Stimulated activated CD4-positive, alpha-beta T cell treated with anti-CD3 and anti-CD28 coated beads, TNF-alpha, amount 100 ng/mL, for 4 hours (primary cell): ENCODE results near the gene QRFP.

Source experiments
- DNase-seq, 3 experiments: peaks; one replicate each; pipeline ENCODE4 v3.0.0-alpha.2; 2020; ENCODE audit warnings: low read depth in 3 of 3

Gene QRFP

DNA sequence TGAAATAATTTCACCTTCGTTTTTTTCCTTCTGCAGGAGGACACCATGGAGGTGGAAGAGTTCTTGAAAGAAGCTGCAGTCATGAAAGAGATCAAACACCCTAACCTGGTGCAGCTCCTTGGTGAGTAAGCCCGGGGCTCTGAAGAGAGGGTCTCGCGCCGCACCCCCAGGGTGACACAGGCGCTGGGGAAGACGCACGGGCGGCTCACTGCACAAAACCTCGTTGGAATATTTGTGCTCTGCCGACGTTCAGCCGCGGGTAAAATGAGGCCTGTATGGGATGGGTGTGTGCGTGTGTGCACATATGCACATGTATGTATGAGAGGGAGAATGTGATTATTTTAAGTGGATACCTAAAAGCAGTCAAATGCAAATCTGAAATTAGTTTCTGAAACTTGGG is 24.5 kb downstream of the QRFP start:
- no peak for DNase-seq

DNA sequence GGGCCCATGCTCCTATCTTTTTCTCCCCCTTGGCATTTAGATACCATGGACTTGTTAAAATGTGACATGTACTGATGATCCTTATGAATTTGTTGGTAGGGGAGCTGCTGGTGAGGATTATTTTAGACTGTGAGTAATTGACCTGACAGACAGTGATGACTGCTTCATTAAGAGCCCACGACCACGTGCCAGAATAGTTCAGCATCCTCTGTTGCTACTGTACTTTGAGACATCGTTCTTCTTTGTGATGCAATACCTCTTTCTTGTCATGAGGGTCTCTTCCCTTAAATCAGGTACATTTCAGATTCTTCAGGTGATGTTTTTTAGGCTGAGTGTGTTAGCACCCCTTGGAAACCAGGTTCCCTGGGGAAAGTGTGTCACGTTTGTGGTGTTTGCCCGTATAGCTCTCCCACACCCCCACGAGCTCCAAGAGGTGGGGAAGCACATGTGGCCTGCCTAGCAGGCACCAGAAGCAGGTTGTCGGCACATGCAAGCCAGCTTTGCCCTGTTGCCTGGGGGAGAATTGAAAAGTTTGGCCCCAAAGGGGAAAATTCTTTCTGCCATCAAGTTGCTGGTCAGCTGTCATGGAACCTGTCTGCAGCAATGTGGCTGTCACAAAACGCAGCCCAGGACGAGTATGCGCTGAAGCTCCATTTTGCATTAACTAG is 25.1 kb downstream of the QRFP start:
- DNase-seq: no peak

DNA sequence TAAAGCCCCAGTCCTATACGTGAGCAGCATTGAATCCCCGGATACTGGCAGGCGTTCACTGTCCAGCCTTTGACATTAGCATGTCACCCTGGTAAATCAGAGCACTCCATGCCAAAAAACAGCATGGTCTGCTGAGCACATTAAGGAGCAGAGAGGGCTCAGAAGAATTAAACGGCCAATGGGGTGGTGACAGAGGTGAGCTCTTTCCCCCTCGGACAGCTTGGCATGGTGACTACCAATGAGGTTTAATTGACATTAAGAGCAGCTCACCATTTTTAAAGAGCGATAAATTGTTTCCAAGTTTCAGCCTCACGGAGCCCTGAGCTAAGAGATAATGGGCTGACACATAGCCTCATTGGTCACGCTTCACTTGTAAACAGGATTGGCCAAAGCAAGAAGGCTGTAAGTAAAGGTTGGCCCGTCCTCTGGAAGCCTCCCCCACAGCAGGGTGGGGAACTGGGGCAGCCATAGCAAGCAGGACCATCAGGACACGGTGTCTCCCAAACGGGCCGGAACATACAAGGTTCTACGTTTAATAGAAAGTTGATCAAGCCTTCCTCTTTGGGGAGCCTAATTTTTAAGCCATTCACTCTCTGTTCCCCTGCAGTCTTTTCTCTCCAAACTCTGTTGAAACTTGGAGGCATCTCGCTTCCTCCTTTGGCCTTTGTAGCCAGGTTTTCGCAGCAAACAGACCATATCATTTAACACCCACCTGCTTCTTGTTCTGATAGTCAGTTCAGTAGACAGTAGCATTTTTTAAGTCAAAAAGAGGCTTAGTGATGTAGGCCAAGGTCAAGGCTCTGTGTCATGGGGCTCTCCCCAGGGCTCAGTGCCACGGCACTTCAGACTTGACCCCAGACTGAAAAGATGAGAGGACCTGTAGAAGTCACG is 25.9 kb downstream of the QRFP start:
- no peak for DNase-seq

DNA sequence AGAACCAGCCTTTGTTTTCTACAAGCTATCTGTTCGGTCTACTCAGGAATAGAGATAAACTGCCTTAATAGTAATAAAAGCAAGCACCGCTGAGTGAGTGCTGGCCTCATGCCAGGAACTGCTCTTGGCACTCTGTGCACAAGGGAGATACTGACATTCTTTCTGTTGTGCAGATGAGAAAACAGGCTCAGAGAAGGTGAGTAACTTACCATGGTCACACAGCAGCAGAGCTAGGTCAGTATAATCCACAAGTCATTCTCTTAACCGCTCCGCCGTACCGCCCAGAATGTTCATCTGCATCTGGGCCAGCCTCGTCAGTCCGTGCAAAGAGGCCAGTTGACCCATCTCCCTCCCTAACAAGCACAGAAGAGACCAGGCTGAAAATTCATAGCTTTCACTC is 27.4 kb downstream of the QRFP start:
- DNase-seq: no peak

DNA sequence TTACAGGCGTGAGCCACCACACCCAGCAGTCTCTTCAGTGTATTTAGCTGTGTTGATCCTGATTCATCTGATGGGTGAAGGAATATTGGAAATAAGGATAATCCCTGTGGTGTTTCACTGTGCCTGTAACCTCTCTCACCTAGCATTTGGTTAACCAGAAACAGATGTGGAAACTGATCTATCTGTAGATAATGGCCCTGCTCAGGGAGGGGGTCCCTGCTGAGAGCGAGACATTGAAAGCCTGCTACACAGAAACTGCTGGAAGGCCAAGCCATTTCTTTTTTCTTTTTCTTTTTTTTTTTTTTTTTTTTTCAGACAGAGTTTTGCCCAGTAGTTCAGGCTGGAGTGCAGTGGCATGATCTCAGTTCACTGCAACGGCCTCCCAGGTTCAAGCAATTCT is 28.4 kb downstream of the QRFP start:
- no peak for DNase-seq

DNA sequence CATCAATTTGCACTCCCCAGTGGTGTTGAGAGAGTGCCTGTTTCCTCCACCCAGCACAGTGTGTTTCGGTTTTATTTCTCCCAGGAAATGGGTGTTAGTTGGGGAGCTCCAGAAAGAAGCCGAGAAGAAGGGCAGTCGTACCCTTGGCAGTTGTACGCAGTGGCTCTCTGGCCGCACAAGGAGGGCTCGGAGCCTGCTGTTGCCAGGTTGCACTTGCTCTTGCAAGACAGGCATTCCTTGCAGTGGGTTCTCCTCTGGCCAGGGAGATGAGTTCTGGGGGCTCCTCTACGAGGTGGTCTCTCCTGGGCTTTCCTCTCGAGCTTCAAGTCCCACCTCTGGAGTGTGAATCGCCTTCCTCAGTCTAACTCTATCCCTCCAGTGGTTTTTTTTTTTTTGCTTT is 29.1 kb downstream of the QRFP start:
- DNase-seq: no peak

DNA sequence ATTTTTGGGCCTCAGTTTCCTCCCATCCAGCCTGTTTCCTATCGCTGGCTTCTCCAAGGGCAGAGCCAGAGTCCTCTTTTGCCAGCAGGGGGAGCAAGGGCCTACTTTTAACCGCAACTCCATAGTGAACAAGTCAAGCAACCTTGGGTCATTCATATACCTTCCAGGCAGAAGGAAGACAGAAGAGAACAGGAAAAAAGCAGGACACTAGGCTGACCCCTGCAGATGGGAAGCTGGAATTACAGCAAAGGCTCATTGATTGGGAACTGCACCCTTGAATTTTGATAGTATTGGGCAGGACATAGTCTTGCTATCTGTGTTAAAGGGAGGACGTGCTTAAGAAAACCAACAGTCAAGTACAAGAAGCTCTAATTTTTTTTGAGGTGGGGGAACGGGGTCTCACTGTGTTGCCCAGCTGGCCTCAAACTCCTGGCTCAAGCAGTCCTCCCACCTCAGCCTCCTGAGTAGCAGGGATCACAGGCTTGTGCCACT is 30.1 kb downstream of the QRFP start:
- DNase-seq: peak; percentile 17 to 26 (median 21)

DNA sequence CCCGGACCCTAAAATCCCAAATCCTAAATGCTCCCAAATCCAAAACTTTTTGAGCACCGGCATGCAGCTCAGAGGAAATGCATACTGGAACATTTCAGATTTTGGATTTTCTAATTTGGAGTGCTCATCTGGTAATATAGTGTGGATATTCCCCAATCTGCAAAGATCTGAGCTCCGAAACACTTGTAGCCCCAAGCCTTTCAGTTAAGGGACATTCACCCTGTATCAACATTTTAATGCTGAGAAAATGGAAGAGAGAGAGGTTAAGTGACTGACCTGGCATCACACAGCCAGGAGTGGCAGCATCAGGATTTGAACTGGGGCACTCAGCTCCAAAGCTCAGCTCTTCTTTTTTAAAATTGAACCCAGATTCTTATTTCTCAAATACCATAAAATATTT is 30.7 kb downstream of the QRFP start:
- no peak for DNase-seq

DNA sequence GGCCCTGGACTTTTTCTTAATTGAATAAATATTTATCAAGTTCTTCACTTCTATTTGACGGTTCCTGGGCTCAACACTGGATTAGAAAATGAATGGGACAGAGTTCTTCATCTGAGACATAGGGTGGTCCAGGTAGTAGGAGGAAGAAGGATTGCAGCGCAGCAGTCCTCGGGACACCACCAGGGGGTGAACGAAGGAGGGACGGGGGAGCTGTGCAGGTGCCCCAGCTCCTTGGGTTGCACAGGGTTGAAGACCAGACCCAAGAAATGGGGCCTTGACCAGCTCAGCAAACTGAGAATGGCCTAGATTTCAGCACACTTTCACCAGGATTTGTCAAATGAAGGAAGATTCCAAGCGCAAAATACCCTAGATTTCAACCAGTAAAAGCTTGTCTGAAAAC is 32.1 kb downstream of the QRFP start:
- DNase-seq: no peak

DNA sequence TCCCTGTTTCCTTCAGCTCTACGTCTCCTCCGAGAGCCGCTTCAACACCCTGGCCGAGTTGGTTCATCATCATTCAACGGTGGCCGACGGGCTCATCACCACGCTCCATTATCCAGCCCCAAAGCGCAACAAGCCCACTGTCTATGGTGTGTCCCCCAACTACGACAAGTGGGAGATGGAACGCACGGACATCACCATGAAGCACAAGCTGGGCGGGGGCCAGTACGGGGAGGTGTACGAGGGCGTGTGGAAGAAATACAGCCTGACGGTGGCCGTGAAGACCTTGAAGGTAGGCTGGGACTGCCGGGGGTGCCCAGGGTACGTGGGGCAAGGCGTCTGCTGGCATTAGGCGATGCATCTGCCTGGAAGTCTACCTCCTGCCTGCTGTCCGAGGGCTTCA is 33.9 kb downstream of the QRFP start:
- no peak for DNase-seq

DNA sequence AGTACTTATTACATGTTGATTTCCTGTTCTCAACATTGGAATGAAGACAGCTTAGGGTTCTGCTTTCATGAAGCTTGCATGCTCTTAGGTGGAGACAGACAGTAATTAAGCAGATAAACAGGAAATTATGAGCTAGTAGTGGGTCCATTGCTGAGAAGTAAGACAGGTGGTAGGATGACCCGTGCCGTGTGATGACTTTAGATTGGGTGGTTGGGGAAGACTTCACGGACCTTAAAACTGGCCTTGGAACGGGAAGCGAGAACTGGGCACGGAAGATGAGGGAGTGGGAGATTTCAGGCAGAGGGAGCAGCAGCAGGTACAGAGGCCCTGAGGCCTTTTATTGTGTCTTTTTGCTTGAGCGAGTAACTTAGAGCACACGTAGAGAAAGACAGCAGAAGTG is 34.4 kb downstream of the QRFP start:
- DNase-seq: no peak

DNA sequence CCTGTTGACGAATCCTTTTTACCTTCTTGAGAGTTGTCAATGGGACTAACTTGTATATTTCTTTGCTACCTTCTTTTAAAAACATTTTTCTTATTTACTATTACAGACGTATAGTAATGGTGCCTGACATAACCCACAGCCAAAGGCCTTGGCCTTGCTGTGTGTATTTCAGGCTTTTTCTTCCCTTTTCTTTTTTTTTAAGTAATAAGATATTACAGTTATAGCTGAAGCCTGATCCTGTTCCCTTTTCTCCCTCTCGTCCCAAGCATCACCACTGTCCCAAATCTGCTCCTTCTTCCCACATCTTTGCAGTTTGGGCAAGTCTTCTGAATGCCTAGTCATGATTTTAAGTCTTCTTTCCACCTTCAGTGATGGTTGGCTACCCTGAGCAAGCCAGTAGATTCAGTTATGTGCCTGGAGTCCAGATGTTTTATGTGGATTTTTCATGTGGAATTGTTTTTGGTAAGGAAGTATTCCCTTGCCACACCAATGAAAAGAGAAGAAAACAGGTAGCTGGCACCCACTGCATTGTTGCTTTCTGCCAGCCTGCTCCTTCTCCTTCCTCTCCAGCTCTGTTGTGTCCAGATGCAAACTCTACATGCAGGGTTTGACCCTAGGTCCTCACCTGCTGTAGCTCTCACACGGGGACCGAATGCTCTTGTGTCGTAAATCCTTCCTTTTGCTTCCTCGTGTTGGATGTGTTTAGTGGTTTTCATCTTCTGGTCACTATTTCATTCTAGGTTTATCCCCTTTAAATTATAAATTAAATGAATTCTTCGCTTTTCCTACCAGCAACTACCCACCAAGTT is 35.0 kb downstream of the QRFP start:
- no peak for DNase-seq

DNA sequence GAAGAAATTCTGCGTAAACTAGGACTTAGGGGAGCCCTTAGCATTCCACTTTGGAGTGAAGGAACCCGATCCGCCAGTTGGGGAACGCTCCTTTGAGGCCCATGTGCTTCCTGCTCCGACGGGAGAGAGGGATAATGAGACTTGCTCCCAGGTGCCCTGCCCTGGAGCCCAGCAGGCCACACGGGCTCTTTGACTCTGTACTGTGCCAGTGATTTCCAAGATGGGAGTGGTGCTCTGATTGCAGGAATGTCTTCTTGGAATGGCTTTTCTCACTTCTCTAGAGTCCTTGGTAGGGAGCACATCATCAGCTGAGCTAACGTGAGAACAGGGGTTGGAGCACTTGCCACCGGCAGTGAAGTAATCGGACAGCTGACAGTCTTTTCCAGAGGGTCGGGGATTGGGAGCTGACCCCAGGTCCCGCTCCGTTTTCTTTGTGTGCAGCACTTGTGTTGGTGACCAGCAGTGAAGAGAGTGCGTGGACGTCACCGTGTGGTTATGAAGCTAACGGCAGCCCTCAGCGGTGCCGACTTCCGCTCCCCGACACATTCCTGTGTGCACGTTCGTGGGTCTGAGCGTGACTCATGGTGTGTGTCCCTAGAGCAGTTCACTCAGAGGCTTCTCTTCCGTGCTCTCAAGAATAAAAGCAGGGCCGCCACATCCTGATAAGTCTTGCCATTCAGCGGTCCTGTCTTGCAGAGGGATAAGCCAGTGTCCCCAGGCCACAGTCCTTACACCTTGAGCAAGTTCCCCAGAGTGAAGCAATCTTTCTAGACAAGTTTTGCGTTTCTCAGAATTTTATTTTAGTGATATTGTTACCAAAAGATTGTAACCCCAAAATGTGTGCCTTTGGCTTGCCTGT is 35.9 kb downstream of the QRFP start:
- DNase-seq: no peak

DNA sequence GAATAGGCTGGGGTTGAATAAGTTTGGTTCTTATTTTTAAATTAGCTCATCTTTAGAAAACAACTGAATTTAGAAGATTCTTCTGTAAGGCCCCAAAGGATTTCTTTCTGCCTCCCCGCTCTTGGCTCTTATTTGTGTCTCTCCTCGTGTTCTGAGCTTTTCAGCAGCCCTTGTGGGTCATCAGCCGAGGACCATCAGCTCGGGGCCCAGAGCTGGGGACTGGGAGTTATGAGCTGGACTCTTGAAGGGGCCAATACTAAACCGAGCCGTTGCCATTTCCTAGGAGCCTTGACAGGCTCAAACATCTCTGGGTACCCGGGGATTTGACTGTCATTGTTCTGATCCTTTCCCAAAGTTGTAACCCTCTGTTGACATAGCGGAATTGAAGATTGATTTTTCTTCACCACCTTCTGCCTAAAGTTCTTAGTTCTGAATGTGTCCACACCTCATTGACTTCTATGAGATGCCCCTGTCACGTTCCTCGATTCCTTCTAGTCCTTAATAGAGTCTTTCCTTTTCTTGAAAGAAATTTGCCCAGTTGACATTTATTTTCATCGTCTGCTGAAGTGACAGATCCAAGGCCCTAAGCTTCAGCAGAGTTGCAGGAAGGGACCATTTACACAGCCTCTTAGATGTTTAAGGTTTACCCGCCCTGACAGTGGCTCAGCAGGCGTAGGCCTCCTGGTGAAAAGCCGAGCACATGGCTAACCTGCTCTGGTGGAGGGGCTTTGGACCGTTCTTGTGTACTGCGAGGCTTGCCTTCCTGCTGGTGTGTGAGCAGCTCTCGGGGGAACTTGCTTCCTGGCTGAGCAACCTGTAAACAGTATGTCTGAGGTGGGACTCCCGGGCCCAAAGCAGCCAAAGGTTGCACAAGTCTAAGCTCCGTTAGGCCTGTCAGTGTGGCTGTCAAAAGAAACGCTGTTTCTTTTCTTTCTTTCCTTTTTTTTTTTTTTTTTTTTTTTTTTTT is 37.6 kb downstream of the QRFP start:
- no peak for DNase-seq

DNA sequence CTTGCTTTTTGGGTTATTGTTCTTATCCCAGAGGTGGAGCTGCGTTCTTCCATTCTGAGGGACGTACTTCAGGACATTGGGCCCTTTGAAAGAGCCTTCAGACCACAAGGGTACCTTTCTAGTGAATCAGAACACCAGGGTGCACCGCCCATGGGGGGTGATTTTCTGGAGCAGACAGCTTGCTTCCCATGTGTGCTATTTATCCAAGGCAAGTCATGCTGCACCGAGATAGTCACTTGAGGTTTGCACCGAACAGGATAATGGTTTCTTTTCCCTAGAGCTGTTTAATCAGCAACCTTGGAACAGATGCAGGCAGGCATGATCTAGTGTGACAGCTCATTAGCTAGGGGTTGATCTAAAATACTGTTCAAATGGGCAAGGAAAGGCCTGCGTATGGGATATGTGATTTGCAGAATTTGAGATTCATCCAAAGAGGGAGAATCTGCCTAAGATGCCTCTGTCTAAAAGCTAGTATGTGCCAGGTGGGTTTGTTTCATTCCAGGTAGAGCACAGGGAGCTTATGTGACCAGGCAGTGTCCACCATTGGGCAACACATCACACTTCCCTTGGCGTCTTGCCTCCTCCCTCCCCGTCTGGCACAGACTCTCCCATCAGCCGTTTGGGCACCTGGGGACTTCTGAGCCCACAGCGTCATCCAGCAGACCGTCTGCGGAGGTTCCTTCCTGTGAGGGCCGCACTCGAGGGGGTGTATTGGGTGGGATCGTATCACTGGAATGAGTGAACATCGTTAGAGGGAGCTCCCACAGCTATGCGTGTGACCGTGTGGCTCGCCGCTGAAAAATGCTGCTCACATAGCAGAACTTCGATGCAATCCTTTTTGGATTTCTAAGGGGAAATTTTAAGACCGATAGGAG is 38.5 kb downstream of the QRFP start:
- DNase-seq: no peak

DNA sequence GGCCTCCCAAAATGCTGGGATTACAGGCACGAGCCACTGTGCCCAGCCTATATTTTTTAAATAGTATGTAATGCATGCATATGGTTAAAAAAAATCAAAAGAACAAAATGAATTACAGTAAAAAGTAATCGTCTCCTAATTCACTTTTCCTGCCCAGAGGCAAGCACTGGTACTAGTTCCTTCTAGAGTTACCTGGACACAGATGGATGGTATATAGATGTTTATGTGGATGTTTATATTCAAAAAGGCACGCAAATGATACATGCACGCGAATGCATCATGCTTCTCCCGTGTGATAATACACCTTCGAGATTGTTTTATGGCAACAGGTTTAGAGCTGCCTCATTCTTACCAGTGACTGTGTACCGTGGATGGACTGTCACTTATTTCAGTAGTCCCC is 40.1 kb downstream of the QRFP start:
- DNase-seq: no peak

DNA sequence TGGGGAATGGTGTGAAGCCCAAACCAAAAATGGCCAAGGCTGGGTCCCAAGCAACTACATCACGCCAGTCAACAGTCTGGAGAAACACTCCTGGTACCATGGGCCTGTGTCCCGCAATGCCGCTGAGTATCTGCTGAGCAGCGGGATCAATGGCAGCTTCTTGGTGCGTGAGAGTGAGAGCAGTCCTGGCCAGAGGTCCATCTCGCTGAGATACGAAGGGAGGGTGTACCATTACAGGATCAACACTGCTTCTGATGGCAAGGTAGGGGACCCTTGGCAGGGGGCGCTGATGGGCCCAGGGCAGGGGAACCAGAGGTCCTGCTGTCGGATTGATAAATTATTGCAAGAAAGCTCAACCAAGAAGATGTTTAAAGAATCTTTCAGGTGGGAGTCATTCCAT is 41.8 kb downstream of the QRFP start:
- no peak for DNase-seq

DNA sequence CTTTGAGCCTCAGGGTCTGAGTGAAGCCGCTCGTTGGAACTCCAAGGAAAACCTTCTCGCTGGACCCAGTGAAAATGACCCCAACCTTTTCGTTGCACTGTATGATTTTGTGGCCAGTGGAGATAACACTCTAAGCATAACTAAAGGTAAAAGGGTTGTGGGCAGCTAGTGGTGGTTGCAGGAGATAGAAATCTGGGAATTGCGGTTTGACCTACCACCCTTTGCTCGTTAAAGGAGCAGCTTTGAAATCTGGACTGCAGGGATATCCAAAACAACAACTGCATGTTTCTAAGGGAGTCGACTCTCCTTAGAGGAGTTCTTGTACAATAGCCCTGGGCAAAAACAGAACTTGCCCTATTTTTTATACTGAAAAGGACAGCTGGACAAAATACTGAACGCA is 42.5 kb downstream of the QRFP start:
- no peak for DNase-seq

DNA sequence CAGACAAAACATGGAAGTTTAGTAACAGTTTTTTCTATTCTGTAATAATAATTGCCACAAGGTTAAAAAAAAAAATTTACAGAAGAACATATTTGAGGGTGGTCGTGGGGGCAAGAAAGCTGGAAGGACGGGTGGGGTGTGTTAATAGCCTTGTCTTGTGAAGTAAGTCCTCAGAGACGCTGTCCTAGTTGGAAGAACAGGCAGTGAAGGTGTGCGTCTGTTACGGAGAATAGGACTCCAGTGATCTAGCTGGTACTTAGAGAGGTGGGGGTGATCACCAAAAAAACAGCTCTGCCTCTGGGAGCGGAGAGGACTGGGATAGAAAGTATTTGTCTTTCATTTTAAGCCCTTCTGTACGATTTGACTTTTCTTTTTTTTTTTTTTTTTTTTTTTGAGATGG is 43.8 kb downstream of the QRFP start:
- DNase-seq: no peak
